Testis (tissue), 3 donors: ENCODE measurements around the gene MSRB3. TPM values are rescaled to one million over a fixed set of nuclear protein-coding genes. Genes with fewer than 3 reads are reported as not detected.

Experiments
- DNase-seq: peaks from one replicate; pipeline ENCODE4 v3.0.0-alpha.2; 2019
- H3K27ac ChIP-seq, 2 donors: fragments of 200-600 bp; sonication (generic); one replicate each; pipeline ENCODE4 v1.5.1; 2019
- H3K27me3 ChIP-seq: fragments of 200-600 bp; sonication (generic); one replicate; pipeline ENCODE4 v1.5.1; 2019
- H3K36me3 ChIP-seq: fragments of 200-600 bp; sonication (generic); one replicate; pipeline ENCODE4 v1.5.1; 2017; ENCODE audit warnings: low read depth; ENCODE audit errors: missing control alignments
- H3K4me1 ChIP-seq: fragments of 200-600 bp; sonication (generic); one replicate; pipeline ENCODE4 v1.5.1; 2019
- H3K4me3 ChIP-seq, 2 donors: fragments of 200-600 bp; sonication (generic); one replicate each; pipeline ENCODE4 v1.5.1; 2017 to 2019
- H3K9me3 ChIP-seq: fragments of 200-600 bp; sonication (generic); one replicate; pipeline ENCODE4 v1.5.1; 2017
- POLR2A ChIP-seq: fragments of 450-650 bp; IDR thresholded peaks from one replicate; pipeline ENCODE4 v1.6.1; 2017; ENCODE audit warnings: antibody characterized with exemption, mild to moderate bottlenecking, moderate library complexity
- WGBS, 2 donors: methylation state at CpG; one replicate each; pipeline ENCODE4 v1.1.5; 2018; 5-methylcytosine and 5-hydroxymethylcytosine counted together
- intact Hi-C: fragments of 100-400 bp; cut with DNase I; formaldehyde crosslinking; loops from one replicate; pipeline ENCODE4 v1.15.1; 2023; ENCODE audit warnings: low total_unique reads
- polyA plus RNA-seq: library from polyadenylated mRNA; stranded (reverse); fragments of 350-450 nt; fragmentation: Illumina TruSeq; extraction: RNeasy Lipid Tissue Mini Kit (QIAGEN cat#74804); gene quantifications from one replicate; pipeline ENCODE4 v1.2.3, GENCODE V29; 2014; ENCODE audit warnings: low read depth, low replicate concordance; ENCODE audit not compliant: insufficient read depth
- total RNA-seq, 2 donors: library from RNA; depleted of rRNA; stranded (reverse); fragments of >200 nt; gene quantifications; one replicate each; pipeline ENCODE4 v1.2.3, GENCODE V29; 2016
- TF ChIP-seq, protein P1 (sequence below), 3 experiments: fragments of 450-650 bp in 2 of 3; fragments of 200-600 bp in 1 of 3; sonication (generic) in 1 of 3; IDR thresholded peaks; one replicate each; pipeline ENCODE4 v1.5.1; 2016 to 2019; ENCODE audit warnings: antibody characterized with exemption in 3 of 3, mild to moderate bottlenecking in 2 of 3, moderate library complexity in 1 of 3

MSRB3 gene
- total and polyA plus RNA-seq, 3 donors from 2014 or later, result 15.1 to 20.0 (median 17.2) TPM

DNA sequence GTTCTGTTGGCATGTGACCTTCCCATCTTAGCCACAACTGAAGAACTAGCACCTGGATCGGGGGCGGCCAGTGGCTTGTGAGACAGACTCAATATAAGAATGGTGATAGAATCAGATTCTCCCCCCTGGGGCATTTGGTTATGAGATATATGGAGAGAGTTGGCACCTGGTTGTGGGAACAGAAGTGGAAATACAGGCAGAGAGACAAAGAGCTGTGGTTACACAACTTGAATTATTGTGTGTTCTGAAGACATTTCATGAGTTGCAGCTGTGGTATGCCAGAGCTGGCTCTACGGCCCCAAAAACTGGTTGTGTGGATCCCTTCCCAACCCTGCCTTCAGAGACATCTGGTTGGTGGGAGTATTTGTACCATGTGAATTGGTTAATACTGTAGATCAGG is 2.9 kb upstream of the MSRB3 start:
- H3K4me1 ChIP-seq, result no peaks in the 10 kb centered on the region
- WGBS, 2 donors, result 91 to 96% methylated on average over 3 of the region's 3 CpGs
- H3K36me3 ChIP-seq, result no peaks in the 10 kb centered on the region
- H3K27ac ChIP-seq, result no peak overlapping the region
- intact Hi-C loops, result no loop called here
- no peak overlapping the region for H3K4me3 ChIP-seq
- TF ChIP-seq POLR2A, result no peak
- TF ChIP-seq, protein P1, sequence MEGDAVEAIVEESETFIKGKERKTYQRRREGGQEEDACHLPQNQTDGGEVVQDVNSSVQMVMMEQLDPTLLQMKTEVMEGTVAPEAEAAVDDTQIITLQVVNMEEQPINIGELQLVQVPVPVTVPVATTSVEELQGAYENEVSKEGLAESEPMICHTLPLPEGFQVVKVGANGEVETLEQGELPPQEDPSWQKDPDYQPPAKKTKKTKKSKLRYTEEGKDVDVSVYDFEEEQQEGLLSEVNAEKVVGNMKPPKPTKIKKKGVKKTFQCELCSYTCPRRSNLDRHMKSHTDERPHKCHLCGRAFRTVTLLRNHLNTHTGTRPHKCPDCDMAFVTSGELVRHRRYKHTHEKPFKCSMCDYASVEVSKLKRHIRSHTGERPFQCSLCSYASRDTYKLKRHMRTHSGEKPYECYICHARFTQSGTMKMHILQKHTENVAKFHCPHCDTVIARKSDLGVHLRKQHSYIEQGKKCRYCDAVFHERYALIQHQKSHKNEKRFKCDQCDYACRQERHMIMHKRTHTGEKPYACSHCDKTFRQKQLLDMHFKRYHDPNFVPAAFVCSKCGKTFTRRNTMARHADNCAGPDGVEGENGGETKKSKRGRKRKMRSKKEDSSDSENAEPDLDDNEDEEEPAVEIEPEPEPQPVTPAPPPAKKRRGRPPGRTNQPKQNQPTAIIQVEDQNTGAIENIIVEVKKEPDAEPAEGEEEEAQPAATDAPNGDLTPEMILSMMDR (IDR thresholded peaks at IDR 0.05), result no peak
- no peaks in the 10 kb centered on the region for H3K27me3 ChIP-seq
- DNase-seq, result no peak
- H3K9me3 ChIP-seq, result no peaks in the 10 kb centered on the region

DNA sequence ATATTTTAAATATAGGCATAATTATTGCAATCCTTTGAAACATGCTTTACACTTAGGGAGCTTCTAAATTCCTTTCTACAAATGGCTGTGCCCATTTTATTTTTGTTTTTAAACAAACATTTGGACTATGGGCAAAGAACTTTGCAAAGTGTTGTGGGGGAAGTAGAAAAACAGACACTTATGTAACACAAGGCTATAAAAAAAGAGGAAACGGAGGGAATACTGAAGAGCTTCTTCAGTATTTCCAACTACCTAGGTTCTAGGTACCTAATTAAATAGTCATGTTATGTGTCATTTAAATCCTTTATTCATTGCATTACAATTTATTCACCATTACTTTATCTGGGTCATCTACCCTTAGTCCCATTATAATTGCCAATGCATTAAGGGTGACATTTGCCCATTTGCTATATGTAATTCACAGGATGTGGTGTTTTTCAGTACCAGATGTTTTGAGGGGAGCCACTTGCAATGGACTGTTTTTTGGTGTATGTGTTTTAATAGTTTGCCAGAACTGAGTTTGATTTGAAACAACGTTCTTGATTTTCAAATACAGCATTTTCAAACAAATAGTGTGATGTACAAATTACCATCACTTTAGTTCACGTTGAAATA is 1.5 kb upstream of the MSRB3 start:
- no peaks in the 10 kb centered on the region for H3K36me3 ChIP-seq
- no peaks in the 10 kb centered on the region for H3K4me1 ChIP-seq
- DNase-seq, result no peak
- no peaks in the 10 kb centered on the region for H3K9me3 ChIP-seq
- WGBS, 2 donors, result 48 to 53% methylated on average over 3 of the region's 3 CpGs
- intact Hi-C loops, result no loop called here
- H3K27ac ChIP-seq, result no peak overlapping the region
- no peak overlapping the region for H3K4me3 ChIP-seq
- TF ChIP-seq, protein P1 (IDR thresholded peaks at IDR 0.05), result no peak
- TF ChIP-seq POLR2A, result no peak
- no peaks in the 10 kb centered on the region for H3K27me3 ChIP-seq

- WGBS, 2 donors, result 17 to 18% methylated on average over 20 to 23 of the region's 23 CpGs
- peak; percentile 17 for DNase-seq
Observed at GRCh38 chr12:65277994-65278575, 398 bp upstream of the MSRB3 start.

DNA sequence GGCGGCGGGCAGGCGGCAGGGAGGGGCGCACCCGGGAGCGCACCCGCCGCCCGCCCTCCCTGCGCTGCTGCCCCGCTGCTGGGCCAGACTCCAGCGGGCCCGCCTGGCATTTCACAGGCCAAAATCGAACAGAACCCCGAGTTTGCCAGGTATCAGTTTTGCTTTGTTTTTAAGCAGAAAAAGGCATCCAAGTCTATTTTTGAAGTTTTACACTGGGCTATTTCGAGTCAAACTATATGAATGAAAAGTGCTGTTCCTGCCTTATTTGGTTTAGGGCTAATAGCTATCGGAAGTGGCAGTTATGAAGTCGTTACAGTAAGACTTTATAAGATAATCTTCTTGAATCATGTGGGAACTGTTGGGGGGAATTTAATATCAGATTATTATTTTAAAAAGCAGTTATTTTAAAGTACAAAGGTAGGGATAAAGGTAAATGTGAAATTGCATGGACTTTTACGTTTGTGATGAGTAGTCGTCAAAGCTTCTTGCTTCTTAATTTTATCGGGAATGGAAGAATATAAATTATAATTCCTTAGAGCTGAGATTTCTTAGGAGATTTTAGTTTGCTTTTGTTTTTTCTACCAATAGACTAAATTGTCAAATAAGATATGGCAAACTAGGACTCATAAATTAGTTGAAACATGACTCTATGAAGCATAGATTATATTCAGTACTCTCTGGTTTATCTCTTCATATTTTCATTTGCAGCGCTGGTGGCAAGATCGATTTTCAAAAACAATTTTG is 1.1 kb downstream of the MSRB3 start:
- H3K27ac ChIP-seq, result peak overlapping the region; percentile 92 to 94
- no peaks in the 10 kb centered on the region for H3K4me1 ChIP-seq
- no peaks in the 10 kb centered on the region for H3K36me3 ChIP-seq
- 11 to 13% methylated on average over 19 to 23 of the region's 23 CpGs for WGBS, 2 donors
- peak; percentile 17 for DNase-seq
- TF ChIP-seq POLR2A, result no peak
- TF ChIP-seq, protein P1 (IDR thresholded peaks at IDR 0.05), result no peak
- no peaks in the 10 kb centered on the region for H3K9me3 ChIP-seq
- intact Hi-C loops, result no loop called here
- H3K4me3 ChIP-seq, result peak overlapping the region; percentile 86 to 95
- no peaks in the 10 kb centered on the region for H3K27me3 ChIP-seq

More at GRCh38 chr12:65277994-65278575, 398 bp upstream of the MSRB3 start:
- peak overlapping the region; percentile 86 to 95 for H3K4me3 ChIP-seq
- no peaks in the 10 kb centered on the region for H3K4me1 ChIP-seq
- intact Hi-C loops, result no loop called here
- TF ChIP-seq POLR2A, result no peak
- TF ChIP-seq, protein P1 (IDR thresholded peaks at IDR 0.05), result no peak
- no peaks in the 10 kb centered on the region for H3K36me3 ChIP-seq
- peak overlapping the region; percentile 92 to 94 for H3K27ac ChIP-seq
- H3K9me3 ChIP-seq, result no peaks in the 10 kb centered on the region
- H3K27me3 ChIP-seq, result no peaks in the 10 kb centered on the region
